Osteoblast (primary cell): ENCODE data around the gene C1orf159. TPM values are rescaled to one million over a fixed set of nuclear protein-coding genes. Genes with fewer than 3 reads are reported as not detected.

ENCODE experiments used
- DNase-seq: peaks from one replicate; pipeline ENCODE4 v3.0.0; 2011; ENCODE audit warnings: low spot score, mixed read lengths; ENCODE audit not compliant: insufficient read length; ENCODE audit errors: missing footprints
- H2AFZ ChIP-seq: 2 replicates; pipeline ENCODE4 v1.6.0; 2011; ENCODE audit warnings: mild to moderate bottlenecking, low read length
- H3K27ac ChIP-seq: 2 replicates; pipeline ENCODE4 v1.5.1; 2011; ENCODE audit warnings: mild to moderate bottlenecking, low read depth, low read length, moderate library complexity
- H3K27me3 ChIP-seq: 2 replicates; pipeline ENCODE4 v1.6.0; 2012; ENCODE audit warnings: mild to moderate bottlenecking, control low read depth, inconsistent platforms, low read length, moderate library complexity; ENCODE audit not compliant: insufficient read depth
- H3K36me3 ChIP-seq: 2 replicates; pipeline ENCODE4 v1.5.1; 2011; ENCODE audit warnings: mild to moderate bottlenecking, low read length, control low read depth, moderate library complexity; ENCODE audit not compliant: insufficient read depth
- H3K4me1 ChIP-seq: 2 replicates; pipeline ENCODE4 v1.5.1; 2011; ENCODE audit warnings: mild to moderate bottlenecking, low read length, control low read depth, moderate library complexity; ENCODE audit not compliant: insufficient read depth
- H3K4me2 ChIP-seq: 2 replicates; pipeline ENCODE4 v1.6.0; 2011; ENCODE audit warnings: mild to moderate bottlenecking, low read length; ENCODE audit not compliant: insufficient read depth
- H3K4me3 ChIP-seq: fragments of 200-600 bp; sonication (generic); 3 replicates; pipeline ENCODE4 v1.5.1; 2012; ENCODE audit warnings: mild to moderate bottlenecking, low read length, inconsistent platforms; ENCODE audit not compliant: insufficient read depth
- H3K79me2 ChIP-seq: 2 replicates; pipeline ENCODE4 v1.6.0; 2012; ENCODE audit warnings: mild to moderate bottlenecking, low read length, control low read depth, inconsistent platforms; ENCODE audit not compliant: insufficient read depth
- H3K9me3 ChIP-seq: 2 replicates; pipeline ENCODE4 v1.5.1; 2011; ENCODE audit warnings: low read depth, low read length, control low read depth
- H4K20me1 ChIP-seq: 2 replicates; pipeline ENCODE4 v1.6.0; 2012; ENCODE audit warnings: mild to moderate bottlenecking, low read length, control low read depth; ENCODE audit not compliant: insufficient read depth
- total RNA-seq: library from RNA; depleted of rRNA; stranded (reverse); fragments of >200 nt; gene quantifications from 2 replicates; pipeline ENCODE4 v1.2.3, GENCODE V29; 2012
- TF ChIP-seq, protein P1 (sequence below): IDR thresholded peaks from 2 replicates; pipeline ENCODE4 v1.5.1; 2011; ENCODE audit warnings: mild to moderate bottlenecking, low read depth, low read length, moderate library complexity; ENCODE audit errors: extremely low read depth

Gene C1orf159
- total RNA-seq, 1 donor: 5.4 TPM

DNA sequence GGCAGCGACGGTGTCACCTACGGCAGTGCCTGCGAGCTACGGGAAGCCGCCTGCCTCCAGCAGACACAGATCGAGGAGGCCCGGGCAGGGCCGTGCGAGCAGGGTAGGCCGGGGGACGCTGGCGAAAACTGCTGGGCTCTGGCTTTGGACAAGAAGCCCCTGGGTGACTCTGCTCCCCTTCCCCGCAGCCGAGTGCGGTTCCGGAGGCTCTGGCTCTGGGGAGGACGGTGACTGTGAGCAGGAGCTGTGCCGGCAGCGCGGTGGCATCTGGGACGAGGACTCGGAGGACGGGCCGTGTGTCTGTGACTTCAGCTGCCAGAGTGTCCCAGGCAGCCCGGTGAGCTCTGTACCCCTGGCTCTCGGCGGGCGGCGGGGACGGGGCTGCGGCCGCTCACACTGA lies 72.0 kb downstream of the C1orf159 start:
- Histone ChIP-seq H4K20me1 (peaks cover 2% of the 10 kb centered on the region), H3K36me3 (no peaks in the 10 kb centered on the region), H3K4me1 (peaks cover 7% of the 10 kb centered on the region), H3K4me2 (no peak overlapping the region), H3K9me3 (no peaks in the 10 kb centered on the region), H3K4me3 (no peak overlapping the region), H3K27me3 (no peaks in the 10 kb centered on the region), H2AFZ (no peak overlapping the region), H3K27ac (no peak overlapping the region), H3K79me2 (no peaks in the 10 kb centered on the region)
- TF ChIP-seq, protein P1, sequence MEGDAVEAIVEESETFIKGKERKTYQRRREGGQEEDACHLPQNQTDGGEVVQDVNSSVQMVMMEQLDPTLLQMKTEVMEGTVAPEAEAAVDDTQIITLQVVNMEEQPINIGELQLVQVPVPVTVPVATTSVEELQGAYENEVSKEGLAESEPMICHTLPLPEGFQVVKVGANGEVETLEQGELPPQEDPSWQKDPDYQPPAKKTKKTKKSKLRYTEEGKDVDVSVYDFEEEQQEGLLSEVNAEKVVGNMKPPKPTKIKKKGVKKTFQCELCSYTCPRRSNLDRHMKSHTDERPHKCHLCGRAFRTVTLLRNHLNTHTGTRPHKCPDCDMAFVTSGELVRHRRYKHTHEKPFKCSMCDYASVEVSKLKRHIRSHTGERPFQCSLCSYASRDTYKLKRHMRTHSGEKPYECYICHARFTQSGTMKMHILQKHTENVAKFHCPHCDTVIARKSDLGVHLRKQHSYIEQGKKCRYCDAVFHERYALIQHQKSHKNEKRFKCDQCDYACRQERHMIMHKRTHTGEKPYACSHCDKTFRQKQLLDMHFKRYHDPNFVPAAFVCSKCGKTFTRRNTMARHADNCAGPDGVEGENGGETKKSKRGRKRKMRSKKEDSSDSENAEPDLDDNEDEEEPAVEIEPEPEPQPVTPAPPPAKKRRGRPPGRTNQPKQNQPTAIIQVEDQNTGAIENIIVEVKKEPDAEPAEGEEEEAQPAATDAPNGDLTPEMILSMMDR: no peak
- no peak for DNase-seq

DNA sequence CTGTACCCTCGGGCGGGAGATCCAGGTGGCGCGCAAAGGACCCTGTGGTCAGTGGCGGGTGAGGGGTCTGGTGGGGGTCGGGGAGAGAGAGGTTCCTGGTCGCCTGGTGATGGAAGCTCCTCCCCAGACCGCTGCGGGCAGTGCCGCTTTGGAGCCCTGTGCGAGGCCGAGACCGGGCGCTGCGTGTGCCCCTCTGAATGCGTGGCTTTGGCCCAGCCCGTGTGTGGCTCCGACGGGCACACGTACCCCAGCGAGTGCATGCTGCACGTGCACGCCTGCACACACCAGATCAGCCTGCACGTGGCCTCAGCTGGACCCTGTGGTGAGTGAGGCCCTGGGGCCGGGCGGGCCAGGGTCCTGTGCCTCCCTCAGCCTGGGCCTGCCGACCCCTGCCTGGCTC lies 72.5 kb downstream of the C1orf159 start:
- Histone ChIP-seq H3K27me3 (no peaks in the 10 kb centered on the region), H2AFZ (no peak overlapping the region), H3K79me2 (no peaks in the 10 kb centered on the region), H3K27ac (no peak overlapping the region), H3K4me3 (no peak overlapping the region), H3K4me1 (peaks cover 7% of the 10 kb centered on the region), H3K9me3 (no peaks in the 10 kb centered on the region), H3K36me3 (no peaks in the 10 kb centered on the region), H4K20me1 (peaks cover 6% of the 10 kb centered on the region), H3K4me2 (no peak overlapping the region)
- DNase-seq: no peak
- TF ChIP-seq, protein P1: no peak

DNA sequence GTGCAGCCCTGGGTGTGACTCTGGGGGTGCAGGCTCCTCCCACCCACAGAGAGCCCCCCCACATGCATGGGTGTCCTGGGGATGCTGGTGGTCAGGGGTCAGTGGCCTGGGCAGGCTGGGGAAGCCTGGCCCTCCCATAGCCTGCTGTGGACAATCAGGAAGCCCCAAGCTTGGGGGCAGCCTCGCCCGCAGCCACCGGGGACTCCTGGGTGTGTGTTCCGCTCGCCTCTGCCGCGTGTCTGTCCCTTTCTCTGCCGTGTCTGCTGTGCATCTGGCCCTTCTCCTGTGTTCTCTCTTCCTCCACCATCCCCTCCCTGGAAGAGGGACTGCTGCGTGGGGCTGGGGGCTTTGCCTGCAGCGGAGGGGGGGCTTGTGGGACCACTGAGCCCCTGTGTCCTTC lies 73.1 kb downstream of the C1orf159 start:
- peaks cover 7% of the 10 kb centered on the region for H3K4me1 ChIP-seq
- H3K4me3 ChIP-seq: no peak overlapping the region
- no peak for DNase-seq
- TF ChIP-seq, protein P1: no peak
- H3K79me2 ChIP-seq: no peaks in the 10 kb centered on the region
- H2AFZ ChIP-seq: no peak overlapping the region
- H3K27me3 ChIP-seq: no peaks in the 10 kb centered on the region
- no peak overlapping the region for H3K4me2 ChIP-seq
- no peak overlapping the region for H3K27ac ChIP-seq
- no peaks in the 10 kb centered on the region for H3K36me3 ChIP-seq
- H3K9me3 ChIP-seq: no peaks in the 10 kb centered on the region
- peaks cover 10% of the 10 kb centered on the region for H4K20me1 ChIP-seq

DNA sequence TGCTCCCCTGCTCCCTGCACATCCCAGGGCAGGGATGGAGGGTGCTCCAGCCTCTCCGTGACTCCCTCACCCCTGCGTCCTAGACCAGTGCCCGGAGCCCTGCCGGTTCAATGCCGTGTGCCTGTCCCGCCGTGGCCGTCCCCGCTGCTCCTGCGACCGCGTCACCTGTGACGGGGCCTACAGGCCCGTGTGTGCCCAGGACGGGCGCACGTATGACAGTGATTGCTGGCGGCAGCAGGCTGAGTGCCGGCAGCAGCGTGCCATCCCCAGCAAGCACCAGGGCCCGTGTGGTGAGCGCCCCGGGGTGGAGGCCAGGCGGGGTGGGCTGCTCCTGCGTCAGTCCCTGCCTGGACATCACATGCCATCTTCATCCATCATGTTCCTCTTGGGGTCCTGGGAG lies 74.0 kb downstream of the C1orf159 start:
- no peaks in the 10 kb centered on the region for H3K9me3 ChIP-seq
- no peaks in the 10 kb centered on the region for H3K27me3 ChIP-seq
- H3K27ac ChIP-seq: no peak overlapping the region
- DNase-seq: no peak
- TF ChIP-seq, protein P1: no peak
- H3K79me2 ChIP-seq: no peaks in the 10 kb centered on the region
- peaks cover 7% of the 10 kb centered on the region for H3K4me1 ChIP-seq
- peaks cover 10% of the 10 kb centered on the region for H4K20me1 ChIP-seq
- H3K36me3 ChIP-seq: no peaks in the 10 kb centered on the region
- no peak overlapping the region for H2AFZ ChIP-seq
- H3K4me3 ChIP-seq: no peak overlapping the region
- no peak overlapping the region for H3K4me2 ChIP-seq
